NT2/D1 (cell line): ENCODE data around the gene UQCC2.

Experiments used
- SUZ12 ChIP-seq: IDR thresholded peaks from 2 replicates; pipeline ENCODE4 v1.6.1; 2011; ENCODE audit not compliant: insufficient read length, insufficient read depth; ENCODE audit errors: extremely low read depth
- YY1 ChIP-seq: IDR thresholded peaks from 2 replicates; pipeline ENCODE4 v1.6.1; 2011; ENCODE audit not compliant: insufficient read length, insufficient read depth
- ZNF274 ChIP-seq: IDR thresholded peaks from 2 replicates; pipeline ENCODE4 v1.6.1; 2011; ENCODE audit warnings: mild to moderate bottlenecking, low read depth, low read length

GRCh38 chr6:33716890-33717632 is 5.6 kb upstream of the UQCC2 start:
- TF ChIP-seq YY1 = no peak
- no peak for TF ChIP-seq ZNF274
- TF ChIP-seq SUZ12 = no peak
